IMR-90 (cell line): Measurements from ENCODE around the gene PHIP. TPM values are rescaled to one million over a fixed set of nuclear protein-coding genes. Genes with fewer than 3 reads are reported as not detected.

Experiments
- ATAC-seq: fragments of 200-7000 bp; cut with Tn5 transposase; 2 replicates; pipeline ENCODE4 v1.9.1; 2020; ENCODE audit warnings: low read depth, mild to moderate bottlenecking, moderate library complexity
- BruUV-seq: library from RNA; stranded (reverse); fragments of 400-500 nt; replicated peaks from 2 replicates; lab custom pipeline; 2021; lab: Mats Ljungman, UMichigan
- CTCF ChIA-PET: fragments of 300-600 bp; formaldehyde crosslinking; extraction: SDS; loops from one replicate; lab custom pipeline; 2021; ENCODE audit warnings: antibody characterized with exemption; lab: Yijun Ruan, JAX
- POLR2A ChIA-PET: fragments of 300-600 bp; sonication (Branson Sonifier 250); formaldehyde crosslinking; loops from one replicate; lab custom pipeline; 2022; ENCODE audit warnings: antibody characterized with exemption; ENCODE audit not compliant: unreplicated experiment; lab: Charles Lee
- DNase-seq: peaks from one replicate; pipeline ENCODE4 v3.0.0; 2013
- H2AFZ ChIP-seq: replicated peaks from 2 replicates; pipeline ENCODE3; 2013; ENCODE audit warnings: low read length, mild to moderate bottlenecking; ENCODE audit not compliant: poor library complexity
- H2AK5ac ChIP-seq: 2 replicates; pipeline ENCODE4 v1.6.1; 2013; ENCODE audit warnings: low read depth, low read length, inconsistent platforms
- H2AK9ac ChIP-seq: replicated peaks from 2 replicates; pipeline ENCODE3; 2013; ENCODE audit warnings: mild to moderate bottlenecking, low read depth, low read length, moderate library complexity; ENCODE audit not compliant: poor library complexity
- H2BK120ac ChIP-seq: 2 replicates; pipeline ENCODE4 v1.6.1; 2013; ENCODE audit warnings: low read depth, low read length, inconsistent platforms
- H2BK15ac ChIP-seq: 3 replicates; pipeline ENCODE4 v1.6.1; 2013; ENCODE audit warnings: low read depth, low read length, inconsistent platforms
- H2BK20ac ChIP-seq: 2 replicates; pipeline ENCODE4 v1.6.1; 2013; ENCODE audit warnings: low read depth, mild to moderate bottlenecking, inconsistent platforms, low read length, moderate library complexity
- H2BK5ac ChIP-seq: 2 replicates; pipeline ENCODE4 v1.6.1; 2013; ENCODE audit warnings: mild to moderate bottlenecking, low read depth, low read length, inconsistent platforms; ENCODE audit not compliant: poor library complexity, severe bottlenecking
- H3K14ac ChIP-seq: replicated peaks from 2 replicates; pipeline ENCODE4 v1.6.1; 2013; ENCODE audit warnings: low read depth, low read length, inconsistent platforms
- H3K18ac ChIP-seq: 2 replicates; pipeline ENCODE4 v1.6.1; 2013; ENCODE audit warnings: low read depth, low read length, control low read depth
- H3K23ac ChIP-seq: 2 replicates; pipeline ENCODE4 v1.6.1; 2013; ENCODE audit warnings: low read depth, low read length, inconsistent platforms
- H3K27ac ChIP-seq: 2 replicates; pipeline ENCODE4 v1.5.1; 2013; ENCODE audit warnings: mild to moderate bottlenecking, control low read depth, low read length; ENCODE audit not compliant: insufficient read depth
- H3K27me3 ChIP-seq: 2 replicates; pipeline ENCODE4 v1.6.1; 2013; ENCODE audit warnings: low read length; ENCODE audit not compliant: control insufficient read depth, insufficient read depth
- H3K36me3 ChIP-seq: 2 replicates; pipeline ENCODE4 v1.6.1; 2013; ENCODE audit warnings: low read length, mixed read lengths; ENCODE audit not compliant: control insufficient read depth, insufficient read depth
- H3K4ac ChIP-seq: 2 replicates; pipeline ENCODE4 v1.6.1; 2013; ENCODE audit warnings: low read depth, low read length, inconsistent platforms
- H3K4me1 ChIP-seq: 2 replicates; pipeline ENCODE4 v1.6.1; 2013; ENCODE audit warnings: low read length, mixed read lengths; ENCODE audit not compliant: control insufficient read depth, insufficient read depth
- H3K4me2 ChIP-seq: 2 replicates; pipeline ENCODE4 v1.6.1; 2013; ENCODE audit warnings: low read depth, mild to moderate bottlenecking, control low read depth, low read length, moderate library complexity
- H3K4me3 ChIP-seq: 2 replicates; pipeline ENCODE4 v1.5.1; 2013; ENCODE audit warnings: low read depth, mild to moderate bottlenecking, control low read depth, low read length, moderate library complexity; ENCODE audit not compliant: insufficient read depth
- H3K56ac ChIP-seq: 2 replicates; pipeline ENCODE4 v1.6.1; 2013; ENCODE audit warnings: low read length, inconsistent platforms; ENCODE audit not compliant: insufficient read depth; ENCODE audit errors: extremely low read depth
- H3K79me1 ChIP-seq, 2 experiments: 2 replicates each; pipeline ENCODE4 v1.6.1; 2013; ENCODE audit warnings: low read length in 2 of 2, inconsistent platforms in 1 of 2, low read depth in 1 of 2
- H3K9ac ChIP-seq: 2 replicates; pipeline ENCODE4 v1.6.1; 2013; ENCODE audit warnings: low read depth, low read length, control low read depth
- H3K9me1 ChIP-seq: 2 replicates; pipeline ENCODE4 v1.6.1; 2013; ENCODE audit warnings: low read length, inconsistent platforms; ENCODE audit not compliant: insufficient read depth
- H3K9me3 ChIP-seq: 2 replicates; pipeline ENCODE4 v1.6.1; 2013; ENCODE audit warnings: low read length; ENCODE audit not compliant: control insufficient read depth, insufficient read depth
- H4K20me1 ChIP-seq: 2 replicates; pipeline ENCODE4 v1.6.1; 2013; ENCODE audit warnings: low read length, inconsistent platforms; ENCODE audit not compliant: insufficient read depth
- H4K5ac ChIP-seq: 2 replicates; pipeline ENCODE4 v1.6.1; 2013; ENCODE audit warnings: mild to moderate bottlenecking, low read depth, low read length, control low read depth
- H4K8ac ChIP-seq, 2 experiments: 2 replicates each; pipeline ENCODE4 v1.6.1; 2013; ENCODE audit warnings: low read depth in 2 of 2, low read length in 2 of 2, control low read depth in 1 of 2, inconsistent platforms in 1 of 2
- H4K91ac ChIP-seq: 2 replicates; pipeline ENCODE4 v1.6.1; 2013; ENCODE audit warnings: low read depth, low read length, inconsistent platforms; ENCODE audit not compliant: insufficient read depth
- BHLHE40 ChIP-seq: fragments of 150-350 bp; IDR thresholded peaks from 2 replicates; pipeline ENCODE4 v1.6.1; 2016; ENCODE audit warnings: mild to moderate bottlenecking, low read depth, low read length
- CEBPB ChIP-seq: IDR thresholded peaks from 2 replicates; pipeline ENCODE4 v1.6.1; 2012; ENCODE audit warnings: low read depth, low read length, improper control_type of control experiment
- CHD1 ChIP-seq: IDR thresholded peaks from 2 replicates; pipeline ENCODE4 v1.6.1; 2012; ENCODE audit warnings: low read depth, low read length, improper control_type of control experiment
- FOS ChIP-seq: fragments of 150-350 bp; IDR thresholded peaks from 2 replicates; pipeline ENCODE4 v1.6.1; 2016; ENCODE audit warnings: low read depth, low read length
- MAFK ChIP-seq: IDR thresholded peaks from 2 replicates; pipeline ENCODE4 v1.6.1; 2012; ENCODE audit warnings: low read depth, low read length, improper control_type of control experiment
- MXI1 ChIP-seq: IDR thresholded peaks from 2 replicates; pipeline ENCODE4 v1.6.1; 2012; ENCODE audit warnings: low read depth, mild to moderate bottlenecking, low read length, moderate library complexity, borderline replicate concordance
- NFE2L2 ChIP-seq: fragments of 150-350 bp; IDR thresholded peaks from 2 replicates; pipeline ENCODE4 v1.6.1; 2016; ENCODE audit warnings: low read depth, mild to moderate bottlenecking, low read length
- POLR2A ChIP-seq: IDR thresholded peaks from 2 replicates; pipeline ENCODE4 v1.6.1; 2012; ENCODE audit warnings: mild to moderate bottlenecking, low read depth, low read length
- RAD21 ChIP-seq: IDR thresholded peaks from 2 replicates; pipeline ENCODE4 v1.6.1; 2012; ENCODE audit warnings: low read length, improper control_type of control experiment
- RCOR1 ChIP-seq: IDR thresholded peaks from 2 replicates; pipeline ENCODE4 v1.6.1; 2012; ENCODE audit warnings: mild to moderate bottlenecking, low read length, improper control_type of control experiment; ENCODE audit not compliant: insufficient replicate concordance
- RFX5 ChIP-seq: IDR thresholded peaks from 2 replicates; pipeline ENCODE4 v1.8.0; 2012; ENCODE audit warnings: low read depth, mild to moderate bottlenecking, low read length, moderate library complexity
- SMC3 ChIP-seq: fragments of 150-350 bp; IDR thresholded peaks from 2 replicates; pipeline ENCODE4 v1.6.1; 2016; ENCODE audit warnings: low read depth, mild to moderate bottlenecking, antibody characterized with exemption, low read length, moderate library complexity
- USF2 ChIP-seq: fragments of 150-350 bp; IDR thresholded peaks from 2 replicates; pipeline ENCODE4 v1.6.1; 2017; ENCODE audit warnings: mild to moderate bottlenecking, antibody characterized with exemption, low read length, low read depth
- dilution Hi-C: fragments of 300-500 bp; cut with HindIII; formaldehyde crosslinking; loops from one replicate; pipeline ENCODE4 v1.14.3; 2018; ENCODE audit warnings: low sequenced_read_pairs; ENCODE audit not compliant: unreplicated experiment
- in situ Hi-C: fragments of 300-500 bp; cut with MboI; formaldehyde crosslinking; loops from 3 replicates; pipeline ENCODE4 v1.14.3; 2019; ENCODE audit warnings: low sequenced_read_pairs, inconsistent platforms, mixed read lengths
- intact Hi-C: fragments of 100-400 bp; cut with micrococcal nuclease; formaldehyde crosslinking; loops from 2 replicates; pipeline ENCODE4 v1.10.0; 2022
- polyA plus RNA-seq, 3 experiments: library from polyadenylated mRNA; depleted of rRNA; stranded (reverse); fragments of >200 nt; gene quantifications; 2 replicates each; pipeline ENCODE4 v1.2.3, GENCODE V29; 2012; ENCODE audit warnings: low replicate concordance in 1 of 3
- total RNA-seq: library from RNA; depleted of rRNA; stranded (reverse); fragments of >200 nt; gene quantifications from 2 replicates; pipeline ENCODE4 v1.2.3, GENCODE V29; 2012
- TF ChIP-seq, protein P1 (sequence below): fragments of 150-350 bp; IDR thresholded peaks from 2 replicates; pipeline ENCODE4 v1.6.1; 2016; ENCODE audit warnings: low read depth, mild to moderate bottlenecking, low read length, moderate library complexity, borderline replicate concordance
- TF ChIP-seq, protein P2 (sequence below): conservative IDR thresholded peaks from 2 replicates; pipeline ENCODE4 v1.5.1; 2012; ENCODE audit warnings: mild to moderate bottlenecking, low read depth, low read length, improper control_type of control experiment

The PHIP gene
- total and polyA plus RNA-seq, 2 of the 4 experiments (the other 2 are of a cell fraction) = 3.4 to 20.4 TPM

GRCh38 chr6:79011940-79012339 is 66.1 kb downstream of the PHIP start:
- Histone ChIP-seq H3K9ac (no peak overlapping the region), H3K9me1 (no peaks in the 10 kb centered on the region), H2AK5ac (no peak overlapping the region), H3K9me3 (no peaks in the 10 kb centered on the region), H3K18ac (no peak overlapping the region), H3K14ac (no peak overlapping the region), H2BK120ac (no peak overlapping the region), H3K27me3 (no peaks in the 10 kb centered on the region), H3K56ac (no peak overlapping the region), H3K4me1 (no peaks in the 10 kb centered on the region), H3K23ac (no peak overlapping the region), H4K5ac (no peak overlapping the region), H3K79me1 (no peaks in the 10 kb centered on the region; a peak in 1 of 4 replicates), H3K27ac (no peak overlapping the region), H3K4me2 (no peak overlapping the region), H2AFZ (no peak overlapping the region), H4K20me1 (no peaks in the 10 kb centered on the region), H3K4me3 (no peak overlapping the region), H2BK20ac (no peak overlapping the region), H3K36me3 (no peaks in the 10 kb centered on the region; the same call in 1 of the 2 replicates), H3K4ac (no peak overlapping the region), H4K8ac (no peak overlapping the region), H4K91ac (no peak overlapping the region), H2AK9ac (no peak overlapping the region), H2BK15ac (no peak overlapping the region), H2BK5ac (no peak overlapping the region)
- in situ Hi-C loops = no loop called here
- POLR2A ChIA-PET = no interaction called here
- no peak for DNase-seq
- CTCF ChIA-PET = no interaction called here
- BruUV-seq = no TSS peak
- intact Hi-C loops = no loop called here
- TF ChIP-seq, protein P1, sequence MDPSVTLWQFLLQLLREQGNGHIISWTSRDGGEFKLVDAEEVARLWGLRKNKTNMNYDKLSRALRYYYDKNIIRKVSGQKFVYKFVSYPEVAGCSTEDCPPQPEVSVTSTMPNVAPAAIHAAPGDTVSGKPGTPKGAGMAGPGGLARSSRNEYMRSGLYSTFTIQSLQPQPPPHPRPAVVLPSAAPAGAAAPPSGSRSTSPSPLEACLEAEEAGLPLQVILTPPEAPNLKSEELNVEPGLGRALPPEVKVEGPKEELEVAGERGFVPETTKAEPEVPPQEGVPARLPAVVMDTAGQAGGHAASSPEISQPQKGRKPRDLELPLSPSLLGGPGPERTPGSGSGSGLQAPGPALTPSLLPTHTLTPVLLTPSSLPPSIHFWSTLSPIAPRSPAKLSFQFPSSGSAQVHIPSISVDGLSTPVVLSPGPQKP = no peak
- TF ChIP-seq SMC3 = no peak
- TF ChIP-seq MXI1 = no peak
- TF ChIP-seq RAD21 = no peak
- TF ChIP-seq BHLHE40 = no peak
- TF ChIP-seq, protein P2, sequence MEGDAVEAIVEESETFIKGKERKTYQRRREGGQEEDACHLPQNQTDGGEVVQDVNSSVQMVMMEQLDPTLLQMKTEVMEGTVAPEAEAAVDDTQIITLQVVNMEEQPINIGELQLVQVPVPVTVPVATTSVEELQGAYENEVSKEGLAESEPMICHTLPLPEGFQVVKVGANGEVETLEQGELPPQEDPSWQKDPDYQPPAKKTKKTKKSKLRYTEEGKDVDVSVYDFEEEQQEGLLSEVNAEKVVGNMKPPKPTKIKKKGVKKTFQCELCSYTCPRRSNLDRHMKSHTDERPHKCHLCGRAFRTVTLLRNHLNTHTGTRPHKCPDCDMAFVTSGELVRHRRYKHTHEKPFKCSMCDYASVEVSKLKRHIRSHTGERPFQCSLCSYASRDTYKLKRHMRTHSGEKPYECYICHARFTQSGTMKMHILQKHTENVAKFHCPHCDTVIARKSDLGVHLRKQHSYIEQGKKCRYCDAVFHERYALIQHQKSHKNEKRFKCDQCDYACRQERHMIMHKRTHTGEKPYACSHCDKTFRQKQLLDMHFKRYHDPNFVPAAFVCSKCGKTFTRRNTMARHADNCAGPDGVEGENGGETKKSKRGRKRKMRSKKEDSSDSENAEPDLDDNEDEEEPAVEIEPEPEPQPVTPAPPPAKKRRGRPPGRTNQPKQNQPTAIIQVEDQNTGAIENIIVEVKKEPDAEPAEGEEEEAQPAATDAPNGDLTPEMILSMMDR = no peak
- TF ChIP-seq CEBPB = no peak
- TF ChIP-seq USF2 = no peak
- TF ChIP-seq NFE2L2 = no peak
- TF ChIP-seq MAFK = no peak
- TF ChIP-seq CHD1 = no peak
- TF ChIP-seq POLR2A = no peak
- no peak for TF ChIP-seq FOS
- no peak for TF ChIP-seq RFX5
- TF ChIP-seq RCOR1 = no peak
- dilution Hi-C loops = no loop called here
- no peak for ATAC-seq
